ENCODE data around the gene CD200R1L. TPM values are rescaled to one million over a fixed set of nuclear protein-coding genes. Genes with fewer than 3 reads are reported as not detected.
A peak's percentile ranks its signal among the peaks of the same experiment; 100 is the strongest.

CD200R1L gene
- total and polyA plus RNA-seq, 11 donors, result not detected

DNA sequence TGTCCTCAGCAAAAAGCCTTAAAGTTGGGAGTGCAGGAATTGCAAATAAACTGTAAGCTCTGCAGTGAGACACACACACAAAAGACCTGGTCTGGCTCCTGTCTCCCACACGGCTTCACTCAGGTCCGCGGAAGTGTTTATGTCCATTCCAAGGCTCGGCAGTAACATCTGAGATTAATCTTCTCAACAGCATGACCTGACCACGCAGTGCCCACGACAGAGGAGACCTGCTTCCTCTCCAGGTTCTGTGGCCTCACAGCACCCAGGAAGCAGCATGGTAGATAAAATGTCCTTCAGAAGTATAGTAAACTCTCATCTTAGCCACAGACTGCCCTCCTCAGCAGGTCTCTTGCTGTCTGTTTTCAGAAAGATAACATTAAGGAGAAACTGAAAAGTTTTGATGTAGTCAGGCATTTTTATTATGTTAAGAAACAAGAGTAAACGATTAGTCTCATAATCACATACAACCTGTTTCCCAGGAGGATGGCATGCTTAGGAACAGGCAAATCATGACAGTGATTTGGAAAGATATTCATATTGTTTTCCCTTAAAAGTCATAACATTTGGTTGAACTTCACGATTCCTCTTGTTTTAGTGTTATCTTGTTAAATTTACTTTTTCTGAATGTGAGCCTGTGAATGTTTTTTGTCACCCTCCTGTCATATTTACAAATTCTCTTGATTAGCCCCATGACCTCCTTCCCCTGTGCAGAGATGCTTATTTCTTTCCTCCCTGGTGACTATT, 34.6 kb downstream of the CD200R1L start:
- DNase-seq (no peak), ATAC-seq (no peak)
- peaks cover 0 to 5% (median 0%) of the 10 kb centered on the region in 9 donors for H3K27me3 ChIP-seq
- intact Hi-C loops (cut with DNase I), result loop anchor here (2.0 to 10.0 kb wide), 8 partner anchors 75 to 230 kb away; partner anchors contain the start of genes CCDC80 (in 5 of the 10) and CD200R1 (in 2 of the 10)
- WGBS, 4 donors, result 32 to 41% (median 36%) methylated on average over 6 to 8 of the region's 8 CpGs
- H3K9me3 ChIP-seq, result no peaks in the 10 kb centered on the region
- H3K36me3 ChIP-seq, result no peaks in the 10 kb centered on the region
- H3K4me1 ChIP-seq, result peaks cover 0 to 37% (median 5%) of the 10 kb centered on the region in 12 donors
- TF ChIP-seq, protein P1, sequence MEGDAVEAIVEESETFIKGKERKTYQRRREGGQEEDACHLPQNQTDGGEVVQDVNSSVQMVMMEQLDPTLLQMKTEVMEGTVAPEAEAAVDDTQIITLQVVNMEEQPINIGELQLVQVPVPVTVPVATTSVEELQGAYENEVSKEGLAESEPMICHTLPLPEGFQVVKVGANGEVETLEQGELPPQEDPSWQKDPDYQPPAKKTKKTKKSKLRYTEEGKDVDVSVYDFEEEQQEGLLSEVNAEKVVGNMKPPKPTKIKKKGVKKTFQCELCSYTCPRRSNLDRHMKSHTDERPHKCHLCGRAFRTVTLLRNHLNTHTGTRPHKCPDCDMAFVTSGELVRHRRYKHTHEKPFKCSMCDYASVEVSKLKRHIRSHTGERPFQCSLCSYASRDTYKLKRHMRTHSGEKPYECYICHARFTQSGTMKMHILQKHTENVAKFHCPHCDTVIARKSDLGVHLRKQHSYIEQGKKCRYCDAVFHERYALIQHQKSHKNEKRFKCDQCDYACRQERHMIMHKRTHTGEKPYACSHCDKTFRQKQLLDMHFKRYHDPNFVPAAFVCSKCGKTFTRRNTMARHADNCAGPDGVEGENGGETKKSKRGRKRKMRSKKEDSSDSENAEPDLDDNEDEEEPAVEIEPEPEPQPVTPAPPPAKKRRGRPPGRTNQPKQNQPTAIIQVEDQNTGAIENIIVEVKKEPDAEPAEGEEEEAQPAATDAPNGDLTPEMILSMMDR (IDR thresholded peaks at IDR 0.05), result no peak
- TF ChIP-seq POLR2A (IDR thresholded peaks at IDR 0.05), result no peak
- H3K27ac ChIP-seq, result peak overlapping the region; percentile 22 to 81 (median 62)
- H3K4me3 ChIP-seq, result no peak overlapping the region

- peak; percentile 68 to 89 (median 82) for ATAC-seq
- Histone ChIP-seq H3K4me3 (no peak overlapping the region), H3K27ac (peak overlapping the region in 11 of 12 donors; percentile 22 to 81 (median 63)), H3K9me3 (no peaks in the 10 kb centered on the region), H3K27me3 (peaks cover 0 to 5% (median 0%) of the 10 kb centered on the region in 9 donors), H3K36me3 (no peaks in the 10 kb centered on the region), H3K4me1 (peaks cover 0 to 37% (median 5%) of the 10 kb centered on the region in 12 donors)
- intact Hi-C loops (cut with DNase I), result loop anchor here (2.0 to 10.0 kb wide), 8 partner anchors 74 to 229 kb away; partner anchors contain the start of genes CCDC80 (in 5 of the 10) and CD200R1 (in 2 of the 10)
- DNase-seq, result peak in 4 of 5 donors; percentile 29 to 53 (median 40)
- TF ChIP-seq, protein P1 (IDR thresholded peaks at IDR 0.05), result no peak
- TF ChIP-seq POLR2A (IDR thresholded peaks at IDR 0.05), result no peak
- 22 to 43% (median 40%) methylated on average over 4 of the region's 4 CpGs for WGBS, 4 donors
These were observed 35.4 kb downstream of the CD200R1L start for GRCh38 chr3:112811131-112811884.

- TF ChIP-seq, protein P1 (IDR thresholded peaks at IDR 0.05), result no peak
- TF ChIP-seq POLR2A (IDR thresholded peaks at IDR 0.05), result no peak
- peak overlapping the region in 7 of 12 donors; percentile 4 to 80 (median 46) for H3K27ac ChIP-seq
- no peaks in the 10 kb centered on the region for H3K36me3 ChIP-seq
- H3K4me3 ChIP-seq, result no peak overlapping the region
- DNase-seq, result no peak
- peaks cover 0 to 37% (median 5%) of the 10 kb centered on the region in 12 donors for H3K4me1 ChIP-seq
- WGBS, 4 donors, result 80 to 89% (median 85%) methylated on average over 3 of the region's 3 CpGs
- H3K9me3 ChIP-seq, result no peaks in the 10 kb centered on the region
- no peak for ATAC-seq
- intact Hi-C loops (cut with DNase I), result loop anchor here (2.0 to 10.0 kb wide), 8 partner anchors 73 to 228 kb away; partner anchors contain the start of genes CCDC80 (in 5 of the 10) and CD200R1 (in 2 of the 10)
- H3K27me3 ChIP-seq, result peaks cover 0 to 5% (median 0%) of the 10 kb centered on the region in 9 donors
These were observed 36.1 kb downstream of the CD200R1L start for GRCh38 chr3:112810561-112810960.

All from heart left ventricle (tissue), 16 donors.